GM19397 (cell line): ENCODE measurements around the gene HTR3B.

Experiments used
- ATAC-seq: cut with Tn5 transposase; IDR thresholded peaks from one replicate; pipeline ENCODE4 v1.9.1; 2021; ENCODE audit warnings: mild to moderate bottlenecking, moderate library complexity; ENCODE audit not compliant: unreplicated experiment

HTR3B gene

GRCh38 chr11:113989381-113989780 lies 84.8 kb downstream of the HTR3B start:
- no peak for ATAC-seq

DNA sequence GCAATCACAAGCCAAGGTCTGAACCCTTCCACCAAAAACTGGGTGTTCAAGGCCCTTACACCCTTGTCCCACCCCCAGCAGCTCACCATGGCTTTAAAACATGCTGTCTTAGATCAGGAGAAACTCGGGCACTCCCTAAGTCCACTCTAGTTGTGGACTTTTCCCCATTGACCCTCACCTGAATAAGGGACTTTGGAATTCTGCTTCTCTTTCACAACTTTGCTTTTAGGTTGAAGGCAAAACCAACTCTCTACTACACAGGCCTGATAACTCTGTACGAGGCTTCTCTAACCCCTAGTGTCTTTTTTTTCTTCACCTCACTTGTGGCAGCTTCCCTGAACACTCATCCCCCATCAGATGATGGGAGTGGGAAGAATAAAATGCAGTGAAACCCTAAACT lies 85.3 kb downstream of the HTR3B start:
- no peak for ATAC-seq

DNA sequence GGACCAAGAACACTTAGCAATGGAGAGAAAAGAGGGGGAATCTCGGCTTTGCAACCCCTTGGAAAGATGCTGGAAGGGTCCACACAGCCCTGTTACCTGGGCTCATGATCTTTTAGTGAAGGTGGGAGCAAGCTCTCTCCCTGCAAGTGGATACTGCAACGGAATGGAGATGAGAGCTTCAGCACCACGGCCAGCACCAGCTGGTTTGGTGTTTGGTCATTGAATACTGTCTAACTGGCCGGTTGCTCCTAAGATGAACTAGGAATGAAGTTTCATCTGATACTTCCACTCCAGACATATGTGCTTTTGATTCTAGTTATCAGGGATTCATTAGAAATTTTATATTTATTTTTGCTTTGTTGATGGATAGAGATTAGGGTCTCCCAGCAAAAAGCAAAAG lies 86.6 kb downstream of the HTR3B start:
- ATAC-seq = no peak

GRCh38 chr11:113991718-113992458 lies 87.3 kb downstream of the HTR3B start:
- no peak for ATAC-seq

DNA sequence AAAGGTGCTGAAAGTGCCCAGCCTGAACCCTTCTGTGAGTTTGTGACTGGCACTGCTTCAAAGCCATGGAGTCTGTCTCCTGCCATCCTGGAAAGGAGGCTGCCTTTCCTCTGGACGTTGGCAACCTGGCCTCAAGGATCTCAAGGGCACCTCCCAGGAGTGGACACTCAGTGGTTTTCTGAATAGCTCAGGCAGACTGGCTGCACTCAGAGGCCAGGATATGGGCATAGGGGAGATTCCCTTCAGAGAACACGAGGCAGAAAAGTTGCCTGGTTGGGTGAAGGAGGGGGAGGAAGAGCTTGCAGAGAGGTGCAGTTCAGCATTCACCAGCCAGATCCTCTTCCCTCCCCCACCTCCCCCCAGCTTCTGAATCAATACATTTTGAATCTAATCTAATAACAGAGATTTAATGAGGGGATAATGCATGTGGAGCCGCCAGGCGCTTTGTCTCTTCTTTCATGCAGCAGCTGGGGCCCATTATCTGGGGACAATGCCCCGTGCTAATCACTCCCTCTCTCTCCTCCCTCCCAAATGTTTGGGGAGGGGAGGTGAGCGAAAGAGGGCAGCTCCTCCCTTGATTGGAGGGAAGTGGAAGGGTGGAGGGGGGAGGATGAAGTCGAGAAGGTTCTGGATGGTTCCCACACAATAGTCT lies 88.0 kb downstream of the HTR3B start:
- no peak for ATAC-seq

- no peak for ATAC-seq
Observed at GRCh38 chr11:113994077-113994954, 89.7 kb downstream of the HTR3B start.
